SKM-1 treated with dmso at 0.1 percent for 144 hours (cell line): ENCODE measurements around the gene TNFRSF12A.

ENCODE experiments used
- DNase-seq: peaks from one replicate; lab custom pipeline; 2025; ENCODE audit not compliant: unreplicated experiment; lab: John Stamatoyannopoulos, UW

Gene TNFRSF12A

DNA sequence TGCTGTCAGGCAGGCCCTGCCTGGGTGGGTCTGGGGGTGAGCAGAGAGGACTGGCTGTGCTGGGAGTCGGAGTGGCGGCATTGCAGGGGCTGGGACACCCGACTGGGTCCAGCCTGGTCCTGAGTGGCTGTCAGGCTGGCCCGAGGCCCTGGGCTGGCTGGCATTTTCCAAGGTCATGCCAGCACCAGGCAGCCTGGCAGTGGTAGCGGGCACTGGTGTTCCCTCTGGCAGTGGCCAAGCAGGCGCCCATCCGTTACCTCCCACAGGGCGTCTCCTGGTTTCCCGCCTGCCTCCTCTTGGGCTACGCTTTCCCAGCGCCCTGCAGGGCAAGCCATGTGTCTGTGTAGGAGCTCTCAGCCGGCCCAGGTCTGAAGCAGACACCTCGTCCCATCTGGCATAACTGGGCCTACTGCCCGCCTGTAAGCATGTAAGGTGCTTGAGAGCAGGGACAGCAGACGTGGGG is 34.2 kb upstream of the TNFRSF12A start:
- no peak for DNase-seq

DNA sequence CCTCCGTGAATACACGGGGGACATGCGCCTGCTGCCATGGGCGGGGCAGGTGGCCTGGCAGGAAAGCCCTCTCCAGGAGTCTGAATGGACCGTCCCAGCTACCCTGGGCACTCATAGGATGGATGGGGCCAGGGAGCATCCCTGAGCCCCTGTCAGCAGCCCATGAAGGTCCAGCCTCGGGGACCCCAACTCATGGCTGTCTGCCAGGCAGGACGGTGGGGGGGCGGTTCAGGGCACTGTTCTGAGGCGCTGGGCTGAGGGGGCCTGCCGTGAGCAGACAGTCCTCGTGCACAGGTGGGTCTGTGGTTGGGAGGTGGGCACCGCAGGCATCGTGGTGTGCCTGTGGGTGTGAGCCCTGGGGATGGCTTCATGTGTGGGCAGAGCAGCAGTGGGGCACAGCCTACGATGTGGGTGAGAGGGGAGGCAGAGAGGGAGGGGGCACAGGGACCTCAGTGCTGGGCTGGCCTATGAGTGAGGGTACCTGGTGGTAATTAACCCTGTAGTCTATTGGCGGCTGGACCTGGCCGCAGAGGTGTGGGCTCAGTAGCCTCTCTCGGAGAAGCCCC is 33.5 kb upstream of the TNFRSF12A start:
- no peak for DNase-seq

DNA sequence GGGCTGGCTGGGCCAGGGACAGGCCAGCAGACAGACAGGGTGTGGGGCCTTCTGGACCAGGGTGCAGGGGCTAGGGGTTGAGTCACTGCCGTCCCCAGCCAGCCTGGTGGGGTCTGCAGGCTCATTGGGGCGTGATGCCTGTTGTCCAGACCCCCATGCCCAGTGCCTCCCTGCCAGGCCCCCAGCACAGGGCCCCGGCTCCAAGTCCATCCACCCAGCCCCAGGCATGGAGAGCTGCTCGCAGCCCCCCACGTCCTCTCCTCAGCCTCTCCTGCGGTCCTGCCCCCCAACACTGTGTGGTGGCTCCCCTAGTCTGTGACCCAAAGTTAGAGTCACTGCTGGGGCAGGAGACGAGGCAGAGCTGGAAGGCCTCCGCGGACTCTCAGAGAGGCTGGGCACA is 32.9 kb upstream of the TNFRSF12A start:
- DNase-seq: no peak

DNA sequence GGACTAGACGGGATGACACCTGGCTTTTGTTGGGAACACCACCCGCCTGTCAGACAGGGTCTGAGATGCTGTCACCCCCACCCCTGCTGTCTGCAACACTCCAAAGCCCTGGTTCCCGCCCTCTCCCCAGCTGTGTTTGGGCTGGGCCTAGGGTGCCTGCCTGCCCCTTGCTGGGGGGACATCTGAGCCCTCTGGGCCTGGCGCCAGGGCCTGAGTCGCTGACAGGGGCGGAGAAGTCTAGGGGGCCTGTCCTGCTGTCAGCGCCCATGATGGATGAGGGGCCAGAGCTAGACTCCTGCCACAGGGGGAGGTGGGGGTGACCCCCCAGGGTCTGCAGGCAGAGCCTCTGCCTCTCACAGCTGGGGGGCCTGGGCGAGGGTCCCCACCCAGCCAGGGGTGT is 32.3 kb upstream of the TNFRSF12A start:
- no peak for DNase-seq

DNA sequence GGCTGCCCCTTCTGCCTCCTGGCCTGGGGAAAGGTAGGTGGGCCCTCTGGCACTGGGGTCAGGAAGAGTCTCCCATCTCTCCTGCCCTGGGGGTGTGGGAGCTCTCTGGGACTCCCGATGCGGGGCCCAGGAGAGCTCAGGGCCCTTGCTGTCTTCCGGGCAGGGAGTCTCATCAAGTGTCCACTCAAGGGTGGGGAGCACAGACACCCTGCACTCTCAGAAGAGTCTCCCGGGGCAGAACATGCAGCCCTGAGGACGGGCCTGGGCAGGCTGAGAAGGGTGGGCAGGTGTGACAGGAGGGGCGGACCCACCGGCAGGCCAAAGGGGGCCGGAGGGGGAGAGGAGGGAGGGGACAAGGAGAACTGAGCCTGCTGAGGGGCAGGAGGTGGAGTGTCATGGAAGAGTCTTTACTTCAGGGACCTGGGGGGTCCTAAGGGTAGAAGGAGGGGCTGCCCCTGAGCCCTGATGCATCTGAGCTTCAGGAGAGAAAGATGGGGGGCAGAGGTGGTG is 31.5 kb upstream of the TNFRSF12A start:
- no peak for DNase-seq

DNA sequence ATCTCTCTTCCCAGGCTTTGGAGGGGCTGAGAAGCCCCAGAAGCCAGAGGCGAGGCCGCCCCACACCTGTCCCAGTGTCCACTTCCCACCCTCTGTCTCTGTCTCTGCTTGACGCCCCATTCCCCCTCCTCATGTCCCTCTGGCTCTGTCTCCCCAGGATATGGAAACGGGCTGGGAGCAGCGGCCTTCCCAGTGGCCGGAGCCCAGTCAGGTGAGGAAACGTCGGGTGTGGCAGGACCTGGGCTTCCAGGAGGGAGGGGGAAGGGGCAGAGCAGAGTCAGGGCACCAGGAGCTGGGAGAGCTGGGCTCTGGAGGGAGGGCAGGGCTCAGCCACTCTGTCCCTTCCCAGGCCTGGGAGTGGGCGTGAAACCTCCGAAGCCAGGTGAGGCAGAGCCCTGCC is 29.3 kb upstream of the TNFRSF12A start:
- no peak for DNase-seq

DNA sequence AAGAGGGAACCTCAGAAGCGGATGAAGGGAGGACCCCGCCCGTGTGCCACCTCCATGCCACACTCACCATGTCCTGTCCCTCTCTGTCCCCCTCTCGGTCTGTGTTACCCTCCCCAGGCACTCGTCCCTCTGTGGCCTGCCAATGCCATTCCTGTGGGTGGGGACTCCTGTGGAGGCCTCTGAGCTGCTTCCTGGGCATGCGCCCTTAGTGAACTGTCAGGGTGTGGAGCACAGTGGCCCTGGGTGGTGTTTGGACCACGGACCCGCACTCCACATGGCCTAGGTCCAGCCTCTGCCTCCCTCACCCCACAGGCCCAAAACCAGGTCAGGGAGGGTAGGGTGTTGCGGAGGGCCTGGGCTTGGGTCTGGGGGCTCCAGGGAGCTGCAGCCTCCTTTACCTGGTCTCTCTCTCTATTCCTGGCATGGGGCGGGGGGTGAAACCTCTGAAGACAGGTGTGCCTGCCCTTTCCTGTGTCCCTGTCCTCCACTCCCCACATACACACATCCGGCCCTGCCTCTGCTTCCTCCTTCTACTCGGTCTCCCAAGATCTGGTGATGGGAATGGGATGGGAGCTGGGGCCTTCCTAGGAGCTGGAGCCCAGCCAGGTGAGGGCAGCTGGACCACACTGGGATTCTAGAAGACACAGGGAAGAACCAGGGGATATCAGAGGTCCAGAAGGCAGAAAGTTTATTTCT is 28.5 kb upstream of the TNFRSF12A start:
- no peak for DNase-seq

DNA sequence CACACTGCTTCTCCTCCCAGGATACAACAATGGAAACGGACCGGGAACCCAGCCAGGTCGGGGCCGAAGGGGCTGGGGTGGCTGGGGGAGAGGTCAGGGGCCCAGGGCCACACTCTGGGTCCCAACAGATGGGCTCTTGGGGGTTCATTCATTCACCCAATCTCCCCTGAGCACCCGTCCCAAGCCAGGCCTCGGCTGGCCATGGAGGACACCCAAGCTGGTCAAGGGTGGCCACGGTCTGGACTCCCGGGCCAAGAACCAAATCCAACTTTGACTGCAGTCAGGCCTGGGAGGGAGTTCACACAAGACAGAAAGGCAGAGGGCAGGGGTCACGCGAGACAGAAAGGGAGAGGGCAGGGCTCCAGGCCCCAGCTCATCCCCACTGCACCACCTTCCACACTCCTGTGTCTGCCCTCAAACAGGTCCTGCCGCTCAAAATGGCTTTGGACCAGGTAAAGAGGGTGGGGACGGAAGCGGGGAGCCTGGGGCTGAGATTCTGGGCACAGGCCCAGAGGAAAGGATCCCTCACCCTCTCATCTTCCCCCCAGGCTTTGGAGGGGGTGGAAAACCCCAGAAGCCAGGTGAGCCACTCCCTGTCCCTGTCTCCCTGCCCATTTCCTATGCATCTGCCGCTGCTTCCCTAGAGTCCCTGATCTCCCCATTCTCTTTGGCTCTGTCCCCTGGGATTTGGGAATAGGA is 27.6 kb upstream of the TNFRSF12A start:
- no peak for DNase-seq

DNA sequence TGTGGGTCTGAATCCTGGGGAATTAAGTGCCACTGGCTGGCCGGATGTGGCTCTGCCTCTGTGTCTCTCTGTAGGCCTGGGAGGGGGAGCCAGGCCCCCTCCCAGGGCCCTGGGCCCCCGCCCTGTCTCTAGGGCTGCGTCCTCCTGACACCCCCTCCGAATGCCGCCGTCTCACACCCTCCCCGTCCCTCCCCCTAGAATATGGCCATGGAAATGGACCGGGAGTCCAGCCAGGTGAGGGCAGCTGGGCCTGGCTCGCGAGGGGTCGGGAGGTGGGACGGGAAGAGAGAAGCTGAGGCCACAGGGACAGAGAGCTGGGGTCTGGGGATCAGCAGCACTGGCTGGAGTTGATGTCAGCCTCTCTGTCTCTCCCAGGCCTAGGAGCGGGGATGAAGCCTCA is 23.9 kb upstream of the TNFRSF12A start:
- DNase-seq: no peak

DNA sequence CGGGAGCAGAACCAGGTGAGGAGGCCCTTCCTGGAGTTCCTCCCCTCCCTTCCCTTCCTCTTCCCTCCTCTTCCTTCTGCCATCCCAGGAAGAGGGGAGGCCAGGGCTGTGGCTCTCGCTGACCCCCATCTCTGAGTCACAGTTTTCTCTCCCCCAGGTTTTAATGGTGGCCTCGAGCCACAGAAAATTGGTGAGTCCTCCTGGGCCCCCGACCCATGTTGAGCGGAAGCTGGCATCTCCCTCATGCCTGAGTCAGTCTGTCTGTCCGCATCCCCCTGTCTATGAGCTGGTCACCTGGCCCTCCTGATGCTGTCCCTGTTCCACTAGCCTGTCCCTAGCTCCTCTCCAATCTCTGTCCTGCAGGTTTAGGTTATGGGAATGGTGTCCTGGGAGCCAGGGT is 20.2 kb upstream of the TNFRSF12A start:
- no peak for DNase-seq

DNA sequence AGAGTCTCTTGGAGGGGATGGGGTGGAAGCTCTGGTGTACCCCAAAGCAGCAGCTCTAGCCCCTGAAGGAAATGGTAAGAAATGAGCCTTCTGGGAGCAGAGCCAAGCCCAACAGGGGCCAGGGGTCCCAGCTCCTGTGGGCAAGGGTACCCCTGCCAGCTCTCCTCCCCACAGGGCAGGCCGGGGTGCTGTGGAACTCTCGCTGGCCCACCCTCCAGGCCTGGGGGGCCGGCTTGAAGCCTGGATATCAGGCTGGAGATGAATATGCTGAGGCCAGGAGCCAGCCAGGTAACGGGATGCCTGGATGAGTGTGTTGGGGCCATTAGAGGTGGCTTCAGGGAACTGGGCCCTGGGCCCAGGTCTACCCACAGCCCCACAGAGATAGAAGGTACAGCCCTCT is 19.6 kb upstream of the TNFRSF12A start:
- no peak for DNase-seq

DNA sequence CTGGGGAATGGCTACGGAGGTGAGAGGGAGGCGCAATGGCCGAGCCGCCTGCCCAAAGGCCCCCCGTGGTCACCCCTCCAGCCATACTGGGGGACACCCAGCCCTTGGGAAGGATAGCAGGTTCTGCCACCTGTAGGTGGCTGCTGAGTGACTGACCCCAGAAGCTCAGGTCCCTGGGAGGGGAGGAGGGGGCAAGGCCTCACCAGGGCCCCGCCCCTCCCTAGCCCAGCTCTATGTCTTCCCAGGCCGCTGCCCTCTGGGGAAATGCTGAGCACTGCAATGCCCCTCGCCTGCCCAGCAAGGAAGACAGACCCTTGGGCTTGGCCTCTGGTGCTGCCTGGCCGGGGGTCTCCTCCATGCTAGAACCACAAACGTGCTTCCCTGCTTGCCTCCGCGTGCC is 18.9 kb upstream of the TNFRSF12A start:
- no peak for DNase-seq

DNA sequence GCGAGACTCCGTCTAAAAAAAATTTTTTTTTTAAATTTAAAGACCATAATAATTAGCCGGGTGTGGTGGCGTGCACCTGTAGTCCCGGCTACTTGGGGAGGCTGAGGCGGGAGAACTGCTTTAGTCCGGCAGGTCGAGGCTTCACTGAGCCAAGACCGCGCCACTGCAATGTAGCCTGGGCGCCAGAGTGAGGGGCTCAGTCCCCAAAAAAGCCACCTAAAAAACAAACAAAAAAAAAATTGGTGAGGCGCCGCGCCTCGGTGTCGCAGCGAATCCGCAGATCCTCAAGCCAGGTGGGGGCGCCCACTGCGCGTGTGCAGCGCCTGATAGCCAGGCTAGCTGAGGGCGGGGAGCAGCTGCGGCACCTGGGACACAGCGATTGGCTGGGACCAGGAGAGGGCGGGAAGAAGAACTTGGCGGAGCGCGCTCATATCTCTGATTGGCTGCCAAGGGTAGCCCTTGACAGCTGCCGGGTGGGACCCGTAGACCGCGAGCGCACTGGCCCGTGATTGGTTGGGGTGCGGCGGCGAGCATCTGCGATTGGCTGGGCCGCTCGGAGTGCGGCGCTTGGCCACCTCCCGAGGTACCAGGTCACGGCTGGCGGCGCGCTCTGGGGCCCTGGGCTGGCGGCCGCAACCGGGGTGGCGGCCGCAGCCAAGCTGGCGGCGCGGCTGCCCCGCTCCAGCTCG is 16.4 kb upstream of the TNFRSF12A start:
- DNase-seq: peak; percentile 98

DNA sequence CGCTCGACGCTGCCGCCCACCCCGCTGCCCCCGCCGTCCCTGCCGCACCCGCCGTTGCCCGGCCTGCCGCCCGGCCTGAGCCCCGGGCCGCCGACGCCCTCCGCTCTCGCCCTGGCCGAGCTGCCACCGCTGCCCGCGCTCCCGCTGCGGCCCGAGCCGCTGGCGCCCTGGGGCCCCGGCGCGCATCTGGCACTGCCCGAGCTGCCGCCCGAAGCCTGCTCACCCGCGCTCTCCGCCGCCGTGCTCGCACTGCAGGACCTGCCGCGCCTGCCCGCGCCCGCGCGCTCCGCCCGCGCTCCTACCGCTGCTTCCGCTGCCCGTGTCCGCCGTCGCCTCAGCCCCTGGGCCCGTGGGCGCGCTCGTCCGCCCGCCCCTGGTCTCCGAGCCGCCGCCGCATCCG is 15.8 kb upstream of the TNFRSF12A start:
- no peak for DNase-seq

DNA sequence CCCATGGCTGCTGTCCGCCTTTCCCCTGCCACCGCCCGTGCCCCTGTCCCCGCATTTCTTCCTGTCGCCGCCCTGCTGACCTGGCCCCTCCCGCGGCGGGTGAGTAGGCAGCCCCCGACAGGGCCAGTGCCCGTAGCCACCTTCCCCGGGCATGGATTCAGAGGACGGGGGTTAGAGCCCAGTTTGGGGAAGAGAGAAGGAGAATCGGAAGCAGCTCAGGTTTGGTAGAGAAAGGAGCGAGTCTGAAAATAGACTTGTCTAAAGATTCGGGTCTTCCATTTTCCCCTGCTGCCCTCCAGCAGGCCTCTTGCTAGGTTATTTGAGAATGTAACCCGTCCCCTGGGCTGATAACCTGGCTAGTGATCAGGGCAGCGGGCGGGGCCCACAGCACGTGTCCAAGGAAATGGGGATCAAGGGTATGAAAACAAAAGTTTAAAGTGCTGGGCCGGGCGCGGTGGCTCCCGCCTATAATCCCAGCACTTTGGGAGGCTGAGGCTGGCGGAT is 15.3 kb upstream of the TNFRSF12A start:
- DNase-seq: no peak

DNA sequence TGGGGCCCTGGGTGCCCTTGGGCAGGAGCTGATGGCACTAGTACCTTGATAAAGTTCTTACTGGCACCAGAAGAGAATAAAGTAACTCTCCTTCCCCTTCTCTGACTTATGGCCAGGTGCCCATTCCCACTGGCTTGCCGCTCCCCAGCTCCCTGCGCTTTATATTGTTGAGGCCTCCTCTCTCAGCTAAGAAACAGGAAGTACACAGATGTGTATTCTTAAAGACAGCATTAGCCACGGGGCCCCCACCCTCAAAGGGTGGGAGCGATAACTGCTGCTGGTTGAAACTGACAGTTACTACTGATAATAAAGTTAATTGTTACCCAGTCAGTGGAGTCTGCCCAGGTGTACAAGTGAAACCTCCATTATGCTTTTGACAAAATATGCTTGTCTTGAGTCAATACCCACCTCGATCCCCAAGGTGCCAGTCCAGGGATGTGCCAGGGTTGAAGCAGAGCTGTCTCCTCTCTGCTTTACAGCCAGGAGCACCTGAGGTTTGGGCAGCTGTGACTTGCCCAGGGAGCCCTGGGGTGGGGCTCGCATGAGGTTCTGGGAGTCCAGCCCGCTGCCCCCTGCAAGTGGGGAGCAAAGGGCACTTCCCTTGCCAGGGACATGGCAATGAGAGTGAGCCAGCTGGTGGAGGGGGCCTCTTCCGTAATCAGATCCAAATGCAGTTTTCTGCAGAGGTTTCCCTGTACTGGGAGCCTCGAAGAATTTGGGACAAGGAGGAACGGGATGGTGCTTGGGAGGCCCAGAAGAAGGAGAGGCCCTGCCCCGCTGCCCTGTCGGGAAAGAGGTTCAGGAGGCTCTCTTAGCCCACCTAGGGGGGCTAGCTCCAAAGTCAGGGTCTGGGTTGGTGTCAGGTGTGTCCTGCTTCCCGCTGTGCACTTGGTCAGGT is 12.9 kb upstream of the TNFRSF12A start:
- DNase-seq: peak; percentile 54

DNA sequence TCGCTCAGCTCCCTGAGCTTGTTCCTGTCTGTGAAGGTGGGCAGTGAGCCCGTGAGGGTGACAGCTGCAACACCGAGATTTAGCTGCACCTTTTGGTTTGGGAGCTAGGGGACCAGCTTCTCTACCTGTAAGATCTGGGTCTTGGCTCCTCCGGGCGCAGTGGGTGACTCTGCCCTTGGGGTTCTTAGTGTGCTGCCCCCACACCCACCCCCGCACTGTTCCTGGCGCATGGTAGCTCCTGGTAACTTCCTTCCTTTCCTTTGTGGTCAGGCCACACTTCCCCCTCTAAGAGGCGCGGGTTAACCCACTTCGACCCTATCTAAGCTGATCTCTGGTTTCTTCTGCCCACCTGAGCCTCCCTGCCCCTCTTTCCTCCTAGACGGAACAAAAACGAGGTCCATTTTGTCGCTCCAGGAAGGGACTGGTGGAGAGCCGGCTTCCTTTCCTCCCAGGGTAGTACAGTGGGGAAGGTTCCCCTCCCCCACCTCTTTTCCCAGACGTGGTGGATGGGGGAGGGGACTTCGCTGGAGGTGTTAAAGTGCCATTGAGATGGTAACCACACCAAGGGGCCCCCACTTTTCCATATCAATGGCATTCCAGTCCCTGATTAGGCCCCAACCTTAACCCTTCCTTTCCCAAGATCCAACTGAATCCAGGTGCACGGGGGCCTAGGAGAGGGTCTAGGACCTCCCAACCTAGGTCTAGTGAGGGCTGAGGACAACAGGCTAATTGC is 12.0 kb upstream of the TNFRSF12A start:
- peak; percentile 64 for DNase-seq

DNA sequence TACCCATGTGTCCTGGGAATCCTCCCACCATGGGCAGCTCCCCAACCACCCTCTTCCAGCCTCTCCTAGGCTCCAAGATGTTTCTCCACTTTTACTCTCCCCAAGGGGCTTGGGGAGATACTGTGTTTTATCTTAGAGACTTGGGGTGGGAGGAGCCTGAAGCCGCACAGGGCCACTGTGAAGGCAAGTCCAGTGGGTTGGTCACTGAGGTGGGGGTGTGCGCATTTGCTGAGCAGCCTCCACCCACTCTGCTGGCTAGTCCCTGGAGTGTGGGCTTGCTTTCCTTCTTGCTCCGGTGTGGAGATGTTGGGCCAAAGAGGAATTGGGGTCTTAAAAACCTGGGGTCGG is 11.5 kb upstream of the TNFRSF12A start:
- DNase-seq: no peak

DNA sequence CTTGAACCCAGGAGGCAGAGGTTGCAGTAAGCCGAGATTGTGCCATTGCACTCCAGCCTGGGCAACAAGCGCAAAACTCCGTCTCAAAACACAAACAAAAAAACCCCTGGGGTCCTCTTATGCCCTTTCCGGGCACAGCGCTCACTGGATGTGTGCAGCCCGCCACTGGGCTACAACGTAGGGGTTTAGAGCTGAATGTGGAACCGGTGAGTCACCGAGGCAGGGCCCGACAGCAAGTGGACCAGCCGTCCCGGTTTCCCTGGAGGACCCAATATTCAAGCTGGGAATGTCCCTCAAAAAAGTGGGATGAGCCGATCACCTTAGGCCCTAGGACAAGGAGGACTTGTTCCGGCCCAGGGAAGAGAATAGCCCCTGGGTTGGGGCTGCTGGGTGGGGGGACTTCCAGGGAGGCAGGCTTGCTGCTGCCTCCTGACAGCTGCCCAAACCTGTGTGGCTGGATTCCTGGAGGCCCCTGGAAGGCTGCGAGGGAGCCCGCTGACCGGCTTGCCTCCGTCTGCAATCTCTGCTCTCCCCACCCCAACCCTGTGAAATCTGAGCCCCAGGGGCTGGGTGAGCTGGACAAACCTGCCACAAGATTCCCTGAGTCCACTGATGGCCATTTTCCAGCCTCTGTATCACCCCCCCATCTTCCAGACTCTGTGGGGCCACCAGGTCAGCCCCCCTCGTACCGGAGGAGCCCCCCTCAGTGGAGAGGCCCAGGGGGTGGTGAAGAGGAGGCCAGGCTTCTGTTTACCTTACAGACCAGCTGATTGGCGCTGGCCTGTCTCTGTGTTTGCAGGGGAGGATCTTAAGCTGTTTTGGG is 10.4 kb upstream of the TNFRSF12A start:
- no peak for DNase-seq
